K562 (cell line): ENCODE results near the gene ITPR3. TPM values are rescaled to one million over a fixed set of nuclear protein-coding genes. Genes with fewer than 3 reads are reported as not detected.
A peak's percentile ranks its signal among the peaks of the same experiment; 100 is the strongest.

Experiments
- ATAC-seq: fragments of 200-7000 bp; cut with Tn5 transposase; 3 replicates; pipeline ENCODE4 v1.9.1; 2020; ENCODE audit warnings: moderate library complexity
- BruUV-seq: library from RNA; stranded (reverse); fragments of 400-500 nt; replicated peaks from 2 replicates; lab custom pipeline; 2021; lab: Mats Ljungman, UMichigan
- CTCF ChIA-PET: fragments of 300-600 bp; formaldehyde crosslinking; extraction: SDS; loops from one replicate; lab custom pipeline; 2021; ENCODE audit warnings: low intra/inter-chr PET ratio; lab: Yijun Ruan, JAX
- POLR2A ChIA-PET: fragments of 300-600, 350-650 bp; sonication (Branson Sonifier 250); formaldehyde crosslinking; extraction: SDS; loops from one replicate; lab custom pipeline; 2021; ENCODE audit warnings: antibody characterized with exemption, inconsistent platforms; lab: Yijun Ruan, JAX
- DNase-seq, 4 experiments: peaks; one replicate each; pipeline versions ENCODE4 v3.0.0 to v3.0.0-alpha.2; 2011 to 2018; ENCODE audit warnings: low spot score in 3 of 4, mixed read lengths in 3 of 4; ENCODE audit errors: extremely low read depth in 1 of 4
- FAIRE-seq: peaks from 2 replicates; lab custom pipeline; 2011; peaks lifted over from hg19 to GRCh38; lab: Jason Lieb, UNC
- H2AFZ ChIP-seq: 2 replicates; pipeline ENCODE4 v1.6.0; 2011; ENCODE audit warnings: low read depth, low read length, control low read depth, inconsistent platforms
- H3K27ac ChIP-seq: fragments of 200-600 bp; 3 replicates; pipeline ENCODE4 v1.8.0; 2011; ENCODE audit warnings: low read depth, mild to moderate bottlenecking, control low read depth, inconsistent platforms, low read length, moderate library complexity, mixed read lengths; ENCODE audit errors: extremely low read depth
- H3K27me3 ChIP-seq, 2 experiments: fragments of 300-600 bp in 1 of 2; 2 replicates in 1 of 2; 3 replicates in 1 of 2; pipeline versions ENCODE4 v1.6.0 to v1.8.0; 2011; ENCODE audit warnings: inconsistent platforms in 2 of 2, low read length in 2 of 2, mild to moderate bottlenecking in 1 of 2, mixed read lengths in 1 of 2, moderate library complexity in 1 of 2; ENCODE audit not compliant: control insufficient read depth in 2 of 2, insufficient read depth in 2 of 2
- H3K36me3 ChIP-seq: fragments of 300-600 bp; 3 replicates; pipeline ENCODE4 v1.8.0; 2011; ENCODE audit warnings: mild to moderate bottlenecking, low read length, inconsistent platforms; ENCODE audit not compliant: control insufficient read depth, insufficient read depth
- H3K4me1 ChIP-seq, 2 experiments: fragments of 200-600 bp in 1 of 2; replicated peaks in 1 of 2; 2 replicates in 1 of 2; 3 replicates in 1 of 2; pipeline versions ENCODE4 v1.5.1 to v1.8.0; 2011; ENCODE audit warnings: inconsistent platforms in 2 of 2, low read length in 2 of 2, mild to moderate bottlenecking in 1 of 2, mixed read lengths in 1 of 2, moderate library complexity in 1 of 2; ENCODE audit not compliant: control insufficient read depth in 2 of 2, insufficient read depth in 2 of 2
- H3K4me2 ChIP-seq: 2 replicates; pipeline ENCODE4 v1.6.1; 2011; ENCODE audit warnings: low read length, control low read depth, inconsistent platforms, mixed read lengths; ENCODE audit not compliant: insufficient read depth
- H3K4me3 ChIP-seq: fragments of 200-600 bp; sonication (generic), shearing (Covaris generic); 2 replicates; pipeline ENCODE4 v1.5.1; 2016; ENCODE audit warnings: control low read depth, inconsistent platforms
- H3K79me2 ChIP-seq: fragments of 200-600 bp; 3 replicates; pipeline ENCODE4 v1.8.0; 2011; ENCODE audit warnings: low read length, inconsistent platforms; ENCODE audit not compliant: control insufficient read depth, insufficient read depth
- H3K9ac ChIP-seq, 2 experiments: 2 replicates each; pipeline versions ENCODE4 v1.6.0 to v1.6.1; 2011; ENCODE audit warnings: low read depth in 2 of 2, low read length in 2 of 2, control low read depth in 1 of 2, inconsistent platforms in 1 of 2, mild to moderate bottlenecking in 1 of 2, mixed read lengths in 1 of 2; ENCODE audit not compliant: insufficient read depth in 1 of 2
- H3K9me1 ChIP-seq: one replicate; pipeline ENCODE4 v1.6.0; 2011; ENCODE audit warnings: inconsistent platforms, mild to moderate bottlenecking, low read length, moderate library complexity; ENCODE audit not compliant: control insufficient read depth, insufficient read depth
- H3K9me3 ChIP-seq: replicated peaks from 2 replicates; pipeline ENCODE4 v1.5.1; 2011; ENCODE audit warnings: low read depth, low read length, inconsistent platforms; ENCODE audit not compliant: control insufficient read depth, insufficient read depth
- H4K20me1 ChIP-seq: replicated peaks from 2 replicates; pipeline ENCODE4 v1.6.1; 2011; ENCODE audit warnings: low read length, inconsistent platforms, mixed read lengths; ENCODE audit not compliant: control insufficient read depth, insufficient read depth
- ARID2 ChIP-seq: fragments of 450-650 bp; IDR thresholded peaks from 2 replicates; pipeline ENCODE4 v1.6.1; 2017; ENCODE audit warnings: antibody characterized with exemption, mild to moderate bottlenecking
- C11orf30 ChIP-seq: fragments of 450-650 bp; IDR thresholded peaks from 2 replicates; pipeline ENCODE4 v1.6.1; 2016; ENCODE audit warnings: low read depth, mild to moderate bottlenecking
- CBFA2T2 ChIP-seq: fragments of 450-650 bp; conservative IDR thresholded peaks from 2 replicates; pipeline ENCODE4 v1.6.1; 2017; ENCODE audit warnings: mild to moderate bottlenecking
- CBX3 ChIP-seq, 2 experiments: IDR thresholded peaks; 1 replicate in 1 of 2; 2 replicates in 1 of 2; pipeline ENCODE4 v1.6.1; 2012; ENCODE audit warnings: inconsistent platforms in 2 of 2, low read length in 2 of 2, borderline replicate concordance in 1 of 2, control low read depth in 1 of 2
- DPF2 ChIP-seq: fragments of 450-650 bp; IDR thresholded peaks from 2 replicates; pipeline ENCODE4 v1.6.1; 2016
- GTF2A2 ChIP-seq: IDR thresholded peaks from 2 replicates; pipeline ENCODE4 v1.6.1; 2016; ENCODE audit warnings: mild to moderate bottlenecking, missing genetic modification characterization, missing compliant biosample characterization
- HEY1 ChIP-seq: fragments of 250-450 bp; sonication (Bioruptor Pico); IDR thresholded peaks from 2 replicates; pipeline ENCODE4 v1.5.0; 2020; ENCODE audit warnings: mild to moderate bottlenecking, moderate library complexity, borderline replicate concordance
- MAFF ChIP-seq: IDR thresholded peaks from 2 replicates; pipeline ENCODE4 v1.6.1; 2012; ENCODE audit warnings: low read length, improper control_type of control experiment
- MAFG ChIP-seq: fragments of 450-650 bp; conservative IDR thresholded peaks from 2 replicates; pipeline ENCODE4 v1.6.1; 2016; ENCODE audit warnings: missing genetic modification characterization, missing compliant biosample characterization
- MAFK ChIP-seq: IDR thresholded peaks from 2 replicates; pipeline ENCODE4 v1.6.1; 2011; ENCODE audit warnings: low read length, improper control_type of control experiment
- MCM7 ChIP-seq, 2 experiments: fragments of 450-650 bp; IDR thresholded peaks; 2 replicates each; pipeline ENCODE4 v1.6.1; 2016 to 2018
- NFE2 ChIP-seq: IDR thresholded peaks from 2 replicates; pipeline ENCODE4 v1.6.1; 2014; ENCODE audit warnings: antibody characterized with exemption, low read depth
- POLR3G ChIP-seq: IDR thresholded peaks from 2 replicates; pipeline ENCODE4 v1.6.1; 2011; ENCODE audit not compliant: insufficient read length, insufficient replicate concordance; ENCODE audit errors: extremely low read depth
- RBM39 ChIP-seq: fragments of 200-400 bp; formaldehyde crosslinking; optimal IDR thresholded peaks from 2 replicates; pipeline ENCODE3; 2018; ENCODE audit warnings: low read depth, low read length
- RFX5 ChIP-seq: IDR thresholded peaks from 2 replicates; pipeline ENCODE4 v1.6.1; 2011; ENCODE audit warnings: low read depth, mild to moderate bottlenecking, improper control_type of control experiment, low read length
- SMARCA4 ChIP-seq: fragments of 450-650 bp; IDR thresholded peaks from 2 replicates; pipeline ENCODE4 v1.6.1; 2016
- SMARCA5 ChIP-seq: fragments of 450-650 bp; IDR thresholded peaks from 2 replicates; pipeline ENCODE4 v1.6.1; 2016
- TCF7L2 ChIP-seq: fragments of 150-350 bp; IDR thresholded peaks from 2 replicates; pipeline ENCODE4 v1.6.1; 2016; ENCODE audit warnings: low read depth, mild to moderate bottlenecking, low read length, moderate library complexity
- ZNF316 ChIP-seq: fragments of 450-650 bp; IDR thresholded peaks from 2 replicates; pipeline ENCODE4 v1.6.1; 2016
- ZNF354B ChIP-seq: fragments of 250-450 bp; sonication (Bioruptor Pico); IDR thresholded peaks from 2 replicates; pipeline ENCODE4 v1.4.0; 2020
- ZNF780A ChIP-seq: fragments of 250-450 bp; sonication (Bioruptor Pico); IDR thresholded peaks from 2 replicates; pipeline ENCODE4 v1.5.0; 2021; ENCODE audit warnings: mild to moderate bottlenecking
- ZNF785 ChIP-seq: fragments of 250-450 bp; sonication (Bioruptor Pico); IDR thresholded peaks from 2 replicates; pipeline ENCODE4 v1.4.0; 2020; ENCODE audit warnings: mild to moderate bottlenecking
- WGBS: fragments of 100-300 bp; shearing (Covaris generic); methylation state at CpG from one replicate; pipeline ENCODE4 v1.1.6; 2016; ENCODE audit warnings: low coverage, mixed read lengths; ENCODE audit not compliant: insufficient coverage; ENCODE audit errors: missing lambda C conversion rate; 5-methylcytosine and 5-hydroxymethylcytosine counted together
- in situ Hi-C: fragments of 300-500 bp; cut with MboI; formaldehyde crosslinking; loops from 4 replicates; pipeline ENCODE4 v1.15.0; 2018; ENCODE audit warnings: inconsistent platforms, mixed read lengths
- intact Hi-C: fragments of 100-400 bp; cut with micrococcal nuclease; formaldehyde crosslinking; loops from 2 replicates; pipeline ENCODE4 v1.14.2; 2022
- polyA plus RNA-seq, 8 experiments: library from polyadenylated mRNA; depleted of rRNA in 4 of 8; stranded (reverse) in 5 of 8; unstranded in 3 of 8; fragments of >200 nt; fragmentation: Nextera tagmentation in 2 of 8; fragmentation: Illumina TruSeq in 1 of 8; extraction: Ambion mirVana in 2 of 8; extraction: Trizol in 1 of 8; gene quantifications; 2 replicates each; pipeline versions ENCODE4 v1.2.1 to v1.2.3, GENCODE V29; 2011 to 2014; ENCODE audit warnings: inconsistent platforms in 1 of 8, missing spikeins in 1 of 8
- total RNA-seq, 7 experiments: library from RNA; depleted of rRNA in 6 of 7; stranded (reverse); fragments of >200 nt in 6 of 7; fragmentation: Illumina TruSeq in 2 of 7; extraction: Trizol in 2 of 7; gene quantifications; 2 replicates each; pipeline versions ENCODE4 v1.2.1 to v1.2.3, GENCODE V29; 2011 to 2021; ENCODE audit warnings: low replicate concordance in 1 of 7
- TF ChIP-seq, protein P1 (sequence below), 3 experiments: IDR thresholded peaks in 2 of 3; conservative IDR thresholded peaks in 1 of 3; 2 replicates each; pipeline ENCODE4 v1.5.1; 2011 to 2012; ENCODE audit warnings: low read length in 3 of 3, mild to moderate bottlenecking in 3 of 3, control low read depth in 2 of 3, improper control_type of control experiment in 1 of 3, inconsistent platforms in 1 of 3, low read depth in 1 of 3, mixed read lengths in 1 of 3, moderate library complexity in 1 of 3; ENCODE audit not compliant: insufficient read depth in 2 of 3
- TF ChIP-seq, protein P2 (sequence below): fragments of 450-650 bp; IDR thresholded peaks from one replicate; pipeline ENCODE4 v1.6.1; 2018; ENCODE audit warnings: mild to moderate bottlenecking, moderate library complexity; ENCODE audit not compliant: partially characterized antibody

ITPR3 gene
- total and polyA plus RNA-seq, 9 of the 15 experiments (the other 6 are each of a cell fraction or from before 2014, with no cell fraction given) = 0.39 to 35.7 (median 13.2) TPM

DNA sequence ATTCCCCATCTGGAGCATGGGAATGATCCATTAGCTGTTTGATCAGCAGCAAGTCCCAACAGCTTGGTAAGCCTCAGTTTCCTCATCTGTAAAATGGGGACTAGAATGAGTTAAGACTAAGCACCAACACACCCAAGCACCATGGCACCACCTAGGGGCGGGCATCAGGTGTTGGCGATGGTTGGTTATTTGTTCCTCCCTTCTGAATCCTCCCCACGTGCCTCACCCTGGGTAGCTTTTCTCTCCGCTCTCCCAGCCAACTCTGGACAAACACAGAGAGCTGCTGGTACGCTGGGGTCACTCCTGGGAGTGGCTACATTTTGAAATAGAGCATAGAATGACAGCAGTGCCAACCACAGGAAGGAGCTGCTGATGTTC lies 13.3 kb upstream of the ITPR3 start (continued):
- TF ChIP-seq, protein P1, sequence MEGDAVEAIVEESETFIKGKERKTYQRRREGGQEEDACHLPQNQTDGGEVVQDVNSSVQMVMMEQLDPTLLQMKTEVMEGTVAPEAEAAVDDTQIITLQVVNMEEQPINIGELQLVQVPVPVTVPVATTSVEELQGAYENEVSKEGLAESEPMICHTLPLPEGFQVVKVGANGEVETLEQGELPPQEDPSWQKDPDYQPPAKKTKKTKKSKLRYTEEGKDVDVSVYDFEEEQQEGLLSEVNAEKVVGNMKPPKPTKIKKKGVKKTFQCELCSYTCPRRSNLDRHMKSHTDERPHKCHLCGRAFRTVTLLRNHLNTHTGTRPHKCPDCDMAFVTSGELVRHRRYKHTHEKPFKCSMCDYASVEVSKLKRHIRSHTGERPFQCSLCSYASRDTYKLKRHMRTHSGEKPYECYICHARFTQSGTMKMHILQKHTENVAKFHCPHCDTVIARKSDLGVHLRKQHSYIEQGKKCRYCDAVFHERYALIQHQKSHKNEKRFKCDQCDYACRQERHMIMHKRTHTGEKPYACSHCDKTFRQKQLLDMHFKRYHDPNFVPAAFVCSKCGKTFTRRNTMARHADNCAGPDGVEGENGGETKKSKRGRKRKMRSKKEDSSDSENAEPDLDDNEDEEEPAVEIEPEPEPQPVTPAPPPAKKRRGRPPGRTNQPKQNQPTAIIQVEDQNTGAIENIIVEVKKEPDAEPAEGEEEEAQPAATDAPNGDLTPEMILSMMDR (IDR thresholded peaks at IDR 0.05 in 2 of 3, conservative IDR thresholded peaks at IDR 0.05 in 1 of 3; ENCODE audit: insufficient read depth in 2 of 3, low read depth in 1 of 3, low read length in 3 of 3) = peak; percentile 31 to 42 (median 33); a peak in 4 of 6 replicates
- TF ChIP-seq POLR3G = no peak
- peak; percentile 88 for TF ChIP-seq SMARCA5

DNA sequence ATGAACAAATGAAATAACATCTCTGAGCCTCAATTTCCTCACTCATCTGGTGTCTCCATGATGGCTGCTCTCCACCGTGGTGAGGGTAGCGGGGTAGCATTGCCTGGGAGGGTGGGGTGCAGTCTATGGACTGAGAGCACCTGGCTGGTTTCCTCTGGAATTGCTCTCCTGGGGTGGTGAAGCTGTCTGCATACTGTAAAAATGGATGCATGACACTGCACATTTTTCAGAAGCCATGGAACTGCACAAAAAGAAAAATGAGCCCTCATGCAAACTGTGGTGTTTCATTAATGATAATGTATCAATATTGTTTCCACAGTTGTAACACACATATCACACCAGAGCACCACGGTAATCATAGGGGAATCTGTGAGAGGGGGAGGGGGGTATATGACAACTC lies 12.1 kb upstream of the ITPR3 start:
- Histone ChIP-seq H2AFZ (peak overlapping the region; percentile 67), H3K9ac (peak overlapping the region in 1 of 2 experiments; percentile 39; a peak in 1 of 4 replicates), H3K9me3 (no peaks in the 10 kb centered on the region), H3K4me3 (no peak overlapping the region), H3K27me3 (peaks cover 4 to 13% of the 10 kb centered on the region in 2 experiments; a peak in 4 of 5 replicates), H3K36me3 (no peaks in the 10 kb centered on the region), H3K4me2 (no peak overlapping the region), H3K27ac (no peak overlapping the region), H3K79me2 (no peaks in the 10 kb centered on the region), H4K20me1 (no peaks in the 10 kb centered on the region), H3K9me1 (no peaks in the 10 kb centered on the region), H3K4me1 (peaks cover 13 to 25% of the 10 kb centered on the region in 2 experiments; a peak in 4 of 5 replicates)
- POLR2A ChIA-PET = interaction anchor here (0.6 to 1.0 kb wide), 6 partner anchors 12 to 178 kb away, joined by 3 to 6 read pairs (median 3); partner anchors contain the start of gene ITPR3
- WGBS = 6% methylated on average over 3 of the region's 3 CpGs
- CTCF ChIA-PET = no interaction called here
- intact Hi-C loops = no loop called here
- DNase-seq (no peak), ATAC-seq (peak; percentile 49), FAIRE-seq (peak; percentile 52)
- in situ Hi-C loops = no loop called here
- BruUV-seq = no TSS peak
- TF ChIP-seq GTF2A2 (no peak), C11orf30 (peak; percentile 90), ZNF354B (CRISPR knock-in tag) (0 out of 2 replicates have a peak, but pooled peaks have one; percentile 1), ZNF785 (CRISPR knock-in tag) (no peak), CBFA2T2 (no peak), RFX5 (no peak), SMARCA4 (peak; percentile 40; the same call in 1 of the 2 replicates), ARID2 (no peak), RBM39 (no peak), MAFK (peak; percentile 74), ZNF316 (peak; percentile 93), CBX3 (IDR thresholded peaks at IDR 0.05; ENCODE audit: borderline replicate concordance in 1 of 2, low read length in 2 of 2) (no peak), MAFF (peak; percentile 79), DPF2 (0 out of 2 replicates have a peak, but pooled peaks have one; percentile 42), NFE2 (peak; percentile 93), HEY1 (CRISPR knock-in tag) (no peak), MCM7 (IDR thresholded peaks at IDR 0.05) (no peak), TCF7L2 (no peak), MAFG (peak; percentile 96), ZNF780A (CRISPR knock-in tag) (no peak)
- TF ChIP-seq, protein P2, sequence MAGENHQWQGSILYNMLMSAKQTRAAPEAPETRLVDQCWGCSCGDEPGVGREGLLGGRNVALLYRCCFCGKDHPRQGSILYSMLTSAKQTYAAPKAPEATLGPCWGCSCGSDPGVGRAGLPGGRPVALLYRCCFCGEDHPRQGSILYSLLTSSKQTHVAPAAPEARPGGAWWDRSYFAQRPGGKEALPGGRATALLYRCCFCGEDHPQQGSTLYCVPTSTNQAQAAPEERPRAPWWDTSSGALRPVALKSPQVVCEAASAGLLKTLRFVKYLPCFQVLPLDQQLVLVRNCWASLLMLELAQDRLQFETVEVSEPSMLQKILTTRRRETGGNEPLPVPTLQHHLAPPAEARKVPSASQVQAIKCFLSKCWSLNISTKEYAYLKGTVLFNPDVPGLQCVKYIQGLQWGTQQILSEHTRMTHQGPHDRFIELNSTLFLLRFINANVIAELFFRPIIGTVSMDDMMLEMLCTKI = no peak
